NOMO-1 (cell line): ENCODE data around the gene CHMP3.
"Not testable (repeated sequence)": the region's sequence is repeated elsewhere in the genome, so short reads cannot be mapped to it uniquely, and the experiment has no call there.

Source experiments
- DNase-seq, 2 experiments: peaks; one replicate each; lab custom pipeline; 2025; ENCODE audit not compliant: unreplicated experiment in 2 of 2; lab: John Stamatoyannopoulos, UW

Gene CHMP3

DNA sequence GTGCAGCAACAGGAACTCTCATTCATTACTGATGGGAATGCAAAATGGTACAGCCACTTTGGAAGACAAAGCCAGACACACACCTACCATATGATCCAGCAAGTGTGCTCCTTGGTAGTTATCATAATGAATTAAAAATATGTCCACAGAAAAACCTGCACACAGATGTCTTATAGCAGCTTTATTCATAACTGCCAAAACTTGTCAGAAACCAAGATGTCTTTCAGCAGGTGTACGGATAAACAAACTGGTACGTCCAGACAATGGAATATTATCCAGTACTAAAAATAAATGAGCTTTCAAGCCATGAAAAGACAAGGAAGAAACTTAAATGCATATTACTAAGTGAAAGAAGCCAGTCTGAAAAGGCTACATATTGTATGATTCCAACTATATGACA lies 50.4 kb downstream of the CHMP3 start:
- DNase-seq, result no peak

DNA sequence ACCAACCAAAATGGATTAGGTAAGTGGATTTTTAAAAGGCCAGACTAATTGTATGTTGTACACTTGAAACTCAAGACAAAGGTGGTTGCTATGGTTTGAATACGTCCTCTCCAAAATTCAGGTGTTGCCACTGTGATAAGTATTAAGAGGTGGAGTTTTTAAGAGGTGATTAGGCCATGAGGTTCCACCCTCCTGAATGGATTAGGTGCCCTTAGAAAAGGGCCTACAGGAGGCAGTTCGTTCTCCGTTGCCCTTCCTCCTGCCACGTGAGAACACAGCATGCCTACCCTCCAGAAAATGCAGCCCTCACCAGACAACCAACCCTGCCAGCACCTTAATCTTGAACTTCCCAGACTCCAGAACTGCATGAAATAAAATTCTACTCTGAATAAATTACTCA lies 51.2 kb downstream of the CHMP3 start:
- DNase-seq, result no peak

DNA sequence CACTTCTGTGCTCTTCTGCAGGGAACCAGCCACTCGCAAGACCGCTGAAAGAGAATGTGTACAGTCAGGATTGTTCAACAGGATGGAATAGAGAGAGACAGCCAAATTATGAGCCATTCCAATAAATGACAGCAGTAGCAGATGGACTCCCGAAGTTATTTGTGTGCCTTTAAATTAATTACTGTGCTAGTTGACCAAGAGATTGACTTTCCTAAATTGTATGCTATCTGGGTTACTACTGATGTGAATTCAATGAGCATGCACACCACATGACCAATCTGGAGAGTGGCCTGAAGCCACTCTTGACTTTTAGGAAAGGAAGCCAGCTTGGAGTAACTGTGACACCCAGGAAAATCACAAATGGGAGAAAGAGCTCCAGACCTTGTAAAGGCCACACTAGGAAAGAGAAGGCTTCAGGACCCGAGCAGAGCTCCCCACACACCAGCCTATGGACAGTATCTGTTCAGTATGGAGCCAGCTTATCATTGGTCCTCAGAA lies 52.8 kb downstream of the CHMP3 start:
- DNase-seq, result no peak

DNA sequence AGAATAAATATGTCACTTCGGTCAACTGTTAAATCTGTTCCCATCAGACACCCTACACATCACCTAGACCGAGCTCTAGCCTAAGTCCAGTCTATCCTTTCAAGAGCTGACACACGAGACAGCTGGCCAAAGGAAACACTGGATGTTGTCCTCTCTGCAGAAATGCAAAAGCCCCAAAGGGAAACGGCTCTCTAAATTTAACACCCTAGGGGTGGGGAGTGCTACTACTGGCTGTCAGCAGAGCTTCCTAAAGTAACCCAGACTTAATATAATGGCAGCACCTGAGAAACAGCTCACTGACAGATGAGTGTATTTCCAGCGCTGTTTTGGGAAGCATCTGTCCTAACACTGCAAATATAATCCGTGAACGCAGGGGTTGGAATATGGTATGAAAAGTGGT lies 55.6 kb downstream of the CHMP3 start:
- DNase-seq, result no peak

DNA sequence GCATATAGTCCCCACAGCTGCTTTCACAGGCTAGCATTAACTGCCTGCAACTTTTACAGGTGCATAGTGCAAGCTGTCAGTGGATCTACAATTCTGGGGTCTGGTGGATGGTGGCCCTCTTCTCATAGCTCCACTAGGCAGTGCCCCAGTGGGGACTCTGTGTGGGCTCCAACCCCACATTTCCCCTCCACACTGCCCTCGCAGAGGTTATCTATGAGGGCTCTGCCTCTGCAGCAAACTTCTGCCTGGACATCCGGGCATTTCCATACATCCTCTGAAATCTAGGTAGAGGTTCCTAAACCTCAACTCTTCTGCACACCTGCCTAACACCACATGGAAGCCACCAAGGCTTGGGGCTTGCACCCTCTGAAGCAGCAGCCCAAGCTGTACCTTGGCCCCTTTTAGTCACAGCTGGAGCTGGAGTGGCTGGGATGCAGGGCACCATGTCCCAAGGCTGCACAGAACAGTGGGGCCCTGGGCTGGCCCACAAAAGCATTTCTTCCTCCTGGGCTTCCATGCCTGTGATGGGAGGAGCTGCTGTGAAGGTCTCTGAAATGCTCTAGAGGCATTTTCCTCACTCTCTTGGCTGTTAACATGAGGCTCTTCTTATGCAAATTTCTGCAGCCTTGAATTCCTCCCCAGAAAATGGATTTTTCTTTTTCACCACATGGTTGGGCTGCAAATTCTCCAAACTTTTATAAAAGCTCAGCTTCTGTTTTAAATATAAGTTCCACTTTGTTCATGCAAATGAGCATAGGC lies 62.7 kb downstream of the CHMP3 start:
- no peak for DNase-seq

DNA sequence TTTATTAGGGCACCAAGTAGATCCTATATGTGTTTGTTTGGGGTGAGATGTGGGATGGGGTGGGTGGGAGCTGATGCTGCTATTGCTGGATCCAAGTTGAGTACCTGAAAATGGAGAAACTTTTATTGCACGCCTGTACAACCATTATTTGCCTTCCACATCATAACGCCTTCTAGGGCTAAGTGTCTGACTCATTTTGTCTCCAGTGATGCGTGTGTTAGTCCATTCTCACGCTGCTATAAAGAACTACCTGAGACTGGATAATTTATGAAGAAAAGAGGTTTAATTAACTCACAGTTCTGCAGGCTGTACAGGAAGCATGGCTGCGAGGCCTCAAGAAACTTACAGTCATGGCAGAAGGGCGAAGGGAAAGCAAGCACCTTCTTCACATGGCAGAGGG lies 63.9 kb downstream of the CHMP3 start:
- no peak for DNase-seq

DNA sequence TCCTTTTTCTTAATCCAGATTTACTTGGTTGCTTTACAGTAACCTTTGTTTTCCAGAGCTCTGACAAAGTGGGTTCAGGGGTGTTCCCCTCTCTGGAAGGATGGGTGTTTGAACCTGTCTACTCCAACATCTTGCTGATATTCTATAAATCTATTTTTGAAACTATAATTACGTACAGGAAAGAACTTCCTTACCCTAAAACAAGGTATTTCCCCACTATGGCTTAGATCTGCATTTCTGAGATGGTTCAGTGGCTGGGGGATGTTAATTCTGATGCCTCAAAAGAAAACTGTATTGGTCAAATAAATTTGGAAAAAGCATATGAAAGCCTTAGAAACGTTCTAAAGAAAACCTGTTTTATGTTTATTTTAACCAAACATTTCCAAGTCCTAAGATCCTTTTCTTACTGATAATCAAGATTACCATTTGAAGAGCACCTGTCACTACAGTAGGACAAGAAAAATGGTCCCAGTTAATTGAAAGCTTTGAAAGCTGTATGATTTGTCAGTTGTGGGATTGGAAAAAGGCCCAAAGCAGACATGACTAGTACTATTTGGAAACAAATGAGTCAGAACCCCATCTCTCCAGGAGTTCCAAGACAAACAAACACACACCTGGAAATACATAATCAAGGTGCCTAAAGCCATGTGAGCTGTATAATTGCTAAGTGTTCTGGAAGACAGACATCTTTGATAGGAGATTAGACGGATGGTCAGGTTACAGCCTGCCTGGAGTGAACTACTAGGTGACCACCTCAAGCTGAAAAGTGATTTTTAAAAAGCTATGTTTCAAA lies 64.6 kb downstream of the CHMP3 start:
- DNase-seq, result no peak

DNA sequence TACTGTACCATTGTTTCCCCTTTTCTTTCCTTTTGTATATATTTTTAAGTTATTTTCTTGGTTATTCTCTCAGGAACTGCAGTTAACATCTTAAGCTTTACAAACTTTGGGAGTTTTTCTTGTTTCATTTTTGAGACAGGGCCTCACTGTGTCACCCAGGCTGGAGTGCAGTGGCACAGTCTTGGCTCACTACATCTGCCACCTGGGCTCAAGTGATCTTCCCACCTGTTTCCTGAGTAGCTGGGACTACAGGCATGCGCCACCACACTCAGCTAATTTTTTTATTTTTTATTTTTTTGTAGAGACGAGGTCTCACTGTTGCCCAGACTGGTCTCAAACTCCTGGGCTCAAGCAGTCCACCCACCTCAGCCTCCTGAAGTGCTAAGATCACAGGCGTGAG lies 66.9 kb downstream of the CHMP3 start:
- not testable (repeated sequence) for DNase-seq

DNA sequence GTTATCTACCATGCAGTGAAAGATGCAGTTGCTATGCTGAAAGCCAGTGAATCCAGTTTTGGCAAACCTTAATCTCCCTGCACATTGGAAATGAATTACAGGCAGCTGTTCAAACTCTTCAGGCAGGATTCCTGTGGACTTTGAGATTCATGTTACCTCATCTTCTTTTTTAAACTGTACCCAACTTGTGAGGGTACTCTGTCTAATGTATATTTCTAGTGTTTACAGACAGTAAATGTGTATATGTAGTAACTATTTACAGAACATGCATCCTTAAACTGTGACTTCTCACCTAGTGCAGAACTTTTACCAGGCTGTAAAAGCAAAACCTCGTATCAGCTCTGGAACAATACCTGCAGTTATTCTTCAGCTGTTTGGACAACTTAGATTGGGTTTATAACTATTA lies 71.2 kb downstream of the CHMP3 start:
- DNase-seq, result no peak

DNA sequence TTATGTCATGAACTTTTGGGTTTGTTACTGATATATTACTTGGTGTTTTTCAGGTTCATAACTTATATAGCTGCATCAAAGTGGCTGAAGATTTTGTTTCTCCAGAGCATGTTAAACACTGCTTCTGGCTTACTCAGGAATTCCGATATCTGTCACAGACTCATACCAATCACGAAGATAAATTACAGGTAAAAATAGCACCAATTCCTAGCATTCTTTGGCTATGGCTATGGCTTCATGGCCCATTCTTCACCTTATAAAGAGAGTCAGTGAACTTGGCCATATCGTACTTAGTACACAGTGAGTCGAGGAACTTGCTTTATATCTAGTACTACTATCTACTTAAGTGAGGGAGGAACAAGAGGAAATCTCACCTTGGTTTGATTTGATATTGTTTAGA lies 72.2 kb downstream of the CHMP3 start:
- DNase-seq, result no peak

DNA sequence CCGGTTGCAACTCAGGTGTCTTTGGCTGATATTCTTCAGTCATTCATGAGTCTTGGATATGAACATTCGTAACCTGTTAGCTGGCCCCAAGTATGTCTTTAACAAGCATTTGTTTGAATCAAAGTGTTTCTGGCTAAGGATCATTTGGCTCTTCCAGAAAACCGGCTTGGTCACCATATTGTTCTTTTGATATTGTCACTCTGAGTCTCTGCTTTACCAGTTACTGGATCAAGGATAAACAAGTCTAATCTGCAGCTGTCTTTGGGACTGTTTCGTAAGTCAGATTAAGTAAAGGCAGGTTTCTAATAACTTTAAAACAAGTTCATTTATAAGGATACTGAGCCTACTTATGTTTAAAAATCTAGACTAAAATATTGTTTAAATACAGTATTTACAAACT lies 73.0 kb downstream of the CHMP3 start:
- no peak for DNase-seq

DNA sequence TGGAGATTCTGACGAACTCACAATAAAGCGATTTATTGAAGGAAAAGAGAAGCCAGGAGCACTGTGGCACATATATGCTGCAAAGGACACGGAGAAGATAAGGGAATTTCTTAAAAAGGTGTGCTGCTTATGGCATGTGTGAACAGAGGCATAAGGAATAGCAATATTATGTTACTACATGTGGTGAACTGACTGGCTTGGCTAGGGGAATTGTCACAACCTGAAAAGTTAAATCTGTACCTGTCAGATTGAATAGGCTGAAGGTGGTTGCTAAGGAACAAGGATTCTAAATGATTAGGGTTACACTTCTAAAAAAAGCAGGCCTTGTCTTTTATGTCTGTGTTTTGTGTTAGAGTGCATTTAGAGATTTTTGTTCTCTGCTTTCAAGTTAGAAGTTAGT lies 73.7 kb downstream of the CHMP3 start:
- DNase-seq, result no peak

DNA sequence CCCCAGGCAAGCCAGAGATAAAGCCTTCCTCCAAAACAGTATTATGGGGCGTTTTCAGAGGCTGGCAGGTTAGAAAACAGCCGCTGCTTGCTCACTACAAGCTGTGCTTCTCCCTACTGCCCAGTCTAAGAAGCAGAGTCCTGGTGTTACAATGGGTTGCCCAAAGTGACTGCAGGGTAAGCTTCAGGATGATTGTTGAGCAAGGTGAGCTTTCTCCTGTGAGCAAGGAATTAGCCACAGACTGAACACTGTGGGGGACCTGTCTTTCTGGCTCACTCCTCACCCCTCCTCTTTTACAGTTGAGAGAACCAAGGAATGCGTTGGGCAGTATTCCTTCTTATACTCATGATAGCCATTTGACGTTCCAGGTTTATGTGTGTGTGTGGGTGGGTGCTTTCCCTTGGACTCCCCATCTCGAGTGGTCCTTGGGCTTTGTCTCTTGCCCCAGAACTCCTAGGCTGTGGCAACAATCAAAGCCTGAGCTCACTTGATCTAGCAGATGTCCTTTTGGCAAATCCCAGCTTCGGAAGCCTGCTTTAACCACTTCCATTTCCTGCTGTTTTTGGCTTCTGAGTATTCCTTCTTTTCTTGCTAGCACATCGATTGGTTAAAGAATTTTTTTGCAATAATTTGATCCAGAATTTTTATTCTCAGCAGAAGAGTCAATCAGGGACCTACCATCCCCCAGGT lies 74.5 kb downstream of the CHMP3 start:
- DNase-seq, result no peak

DNA sequence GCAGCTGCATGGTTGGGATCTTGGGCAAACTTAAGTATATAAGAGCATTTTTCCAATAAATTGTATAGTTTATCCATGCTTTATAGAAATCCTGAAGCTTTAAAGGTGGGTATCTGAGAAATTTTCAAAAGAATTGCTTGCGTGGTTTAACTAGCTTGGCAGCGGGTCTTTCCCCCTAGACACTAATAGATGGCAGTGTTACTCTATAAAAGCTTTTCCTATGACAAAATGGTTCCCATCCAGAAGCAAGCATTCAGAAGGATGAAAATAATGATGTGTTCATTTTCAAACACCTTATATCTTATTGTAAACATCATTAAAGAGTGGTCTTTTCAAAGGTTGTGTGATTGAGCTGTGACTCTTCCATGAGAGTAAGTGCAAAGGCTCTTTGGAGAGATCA lies 76.2 kb downstream of the CHMP3 start:
- no peak for DNase-seq

DNA sequence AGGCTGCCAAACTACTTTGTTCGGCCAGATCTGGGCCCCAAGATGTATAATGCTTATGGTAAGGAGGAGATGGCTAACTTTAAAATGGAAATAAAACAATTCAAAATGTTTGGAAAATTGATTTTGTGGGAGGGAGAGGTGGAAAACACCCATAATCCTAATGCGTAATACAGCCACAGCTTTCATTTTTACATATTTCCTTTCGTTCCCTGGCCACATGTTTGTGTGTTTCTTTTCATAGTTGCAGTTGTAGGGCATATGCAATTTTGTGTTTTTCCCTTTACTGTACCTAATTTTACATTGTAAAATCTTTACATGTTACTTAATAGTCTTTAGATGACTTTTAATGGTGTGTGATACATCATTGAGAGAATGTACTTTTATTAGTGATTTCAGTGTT lies 77.4 kb downstream of the CHMP3 start:
- DNase-seq, result no peak

DNA sequence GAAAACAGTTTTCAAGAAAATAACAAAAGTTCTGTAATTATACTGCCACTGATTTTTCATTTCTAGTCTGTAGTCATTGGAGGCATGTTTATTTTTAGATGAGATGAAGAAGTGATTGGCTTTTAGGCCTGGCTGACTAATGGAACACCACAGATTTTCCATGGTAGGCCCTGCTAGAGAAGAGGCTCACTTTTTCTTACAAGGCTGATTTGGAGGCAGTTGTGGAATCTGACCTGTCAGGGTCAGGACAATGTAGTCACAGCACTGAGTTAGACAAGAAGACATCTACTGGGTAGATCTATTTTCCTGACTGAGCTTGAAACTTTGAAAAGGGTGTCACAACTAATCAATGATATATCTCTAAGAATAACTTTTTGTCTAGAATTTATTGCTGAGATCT lies 78.1 kb downstream of the CHMP3 start:
- no peak for DNase-seq

DNA sequence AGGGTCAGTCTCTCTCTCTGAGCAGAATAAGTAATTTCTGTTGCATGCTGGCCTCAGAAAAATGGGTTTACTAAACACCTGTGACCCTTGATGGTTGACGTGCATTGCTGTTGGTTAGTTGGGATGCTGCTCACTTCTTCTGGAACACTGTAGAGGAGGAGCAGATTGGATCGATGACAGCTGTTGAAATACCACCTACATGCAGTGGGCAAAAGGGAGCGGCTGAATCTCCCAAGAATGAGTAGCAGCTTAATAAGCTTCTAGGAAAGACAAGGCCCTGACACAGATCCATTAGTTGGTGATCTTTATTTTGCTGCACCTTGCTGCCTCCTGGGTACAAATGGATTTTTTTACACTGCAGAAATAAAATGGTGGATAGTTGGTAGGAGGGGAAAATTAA lies 78.9 kb downstream of the CHMP3 start:
- DNase-seq, result no peak

DNA sequence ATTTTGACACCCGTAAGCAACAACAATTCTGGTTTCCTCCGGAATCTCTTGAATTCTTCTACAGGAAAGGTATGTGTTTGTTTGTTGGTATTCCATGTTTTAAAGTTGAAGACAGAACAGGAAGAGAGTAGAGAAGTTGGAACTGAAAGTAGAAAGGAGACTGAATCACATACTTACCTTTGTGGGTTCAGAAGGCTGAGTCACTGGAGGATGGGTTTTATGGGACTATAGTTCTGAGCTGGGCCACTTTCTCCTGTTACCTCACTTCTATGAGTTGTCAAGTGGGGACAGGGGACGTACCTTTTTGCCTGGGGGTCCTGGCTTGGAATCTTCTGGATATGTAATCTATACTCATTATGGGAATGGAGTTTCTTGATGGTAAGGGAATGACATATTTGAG lies 81.2 kb downstream of the CHMP3 start:
- no peak for DNase-seq

DNA sequence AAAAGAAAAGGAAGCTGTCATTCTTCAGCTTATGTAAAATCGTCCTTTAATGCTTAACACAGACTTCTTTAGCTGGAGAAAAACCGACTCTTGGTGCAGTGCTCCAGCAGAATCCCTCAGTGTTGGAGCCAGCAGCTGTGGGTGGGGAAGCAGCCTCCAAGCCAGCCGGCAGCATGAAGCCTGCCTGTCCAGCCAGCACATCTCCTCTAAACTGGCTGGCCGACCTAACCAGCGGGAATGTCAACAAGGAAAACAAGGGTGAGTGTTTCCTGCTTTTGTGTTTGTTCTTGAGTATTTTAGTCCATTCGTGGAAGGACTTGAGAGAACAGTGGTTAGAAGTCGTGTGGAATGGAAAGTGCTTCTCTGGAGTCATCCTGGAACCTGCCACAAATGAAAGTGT lies 83.1 kb downstream of the CHMP3 start:
- no peak for DNase-seq

DNA sequence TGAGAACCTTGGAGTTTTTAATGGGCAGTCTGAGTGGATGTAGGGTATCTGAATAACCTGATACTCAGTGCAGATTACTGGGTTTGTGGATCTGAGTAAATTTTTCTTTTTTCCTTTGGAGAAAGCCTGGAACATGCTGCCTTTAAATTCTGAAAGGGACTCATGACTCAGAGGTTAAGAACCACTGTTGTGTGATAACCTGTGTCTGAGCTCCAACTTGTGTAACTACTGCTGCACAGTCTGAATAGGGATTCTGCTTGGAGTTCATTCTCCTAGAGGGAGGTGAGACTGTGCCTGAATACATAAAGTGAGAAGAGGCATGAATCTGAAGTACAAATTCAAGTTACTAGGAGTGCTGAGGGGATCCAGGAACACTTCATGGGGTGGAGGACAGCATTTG lies 85.9 kb downstream of the CHMP3 start:
- DNase-seq, result no peak

DNA sequence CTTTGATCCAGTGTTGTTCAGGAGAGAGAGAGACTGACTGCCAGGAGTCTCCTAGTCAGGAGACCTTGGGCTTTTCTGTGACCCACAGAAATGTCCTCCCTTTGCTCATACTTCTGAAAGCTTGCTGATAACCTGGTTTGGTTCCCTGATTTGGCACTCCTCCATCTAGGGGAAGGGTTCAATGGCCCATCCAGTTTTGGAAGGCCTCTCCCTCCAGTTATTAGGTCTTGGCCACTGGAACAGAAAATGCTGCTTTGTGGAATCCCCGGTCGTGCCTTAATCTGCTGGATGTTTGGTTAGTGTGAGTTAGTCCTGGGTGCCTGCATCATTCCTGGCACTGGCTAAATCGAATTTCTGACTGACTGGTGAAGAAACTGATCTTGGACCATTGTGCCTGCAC lies 86.3 kb downstream of the CHMP3 start:
- no peak for DNase-seq

DNA sequence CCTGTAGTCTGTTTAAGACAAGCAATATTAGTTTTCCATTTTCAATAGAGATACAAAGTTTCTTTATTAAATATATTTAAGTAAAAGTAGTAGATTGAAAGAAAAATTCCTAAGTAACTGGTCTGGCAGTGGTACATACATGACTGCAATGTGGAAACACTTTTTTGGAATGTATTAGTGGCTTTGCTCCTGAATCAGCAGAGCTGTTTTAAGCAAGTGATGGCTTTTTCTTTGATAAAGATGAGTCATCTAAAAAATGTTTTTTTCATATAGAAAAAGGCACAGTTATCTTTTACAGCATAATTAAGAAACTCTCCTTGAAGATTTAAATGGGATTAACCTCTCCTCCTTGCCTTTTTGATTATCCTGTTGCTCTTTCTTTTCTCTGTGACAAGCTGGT lies 87.2 kb downstream of the CHMP3 start:
- no peak for DNase-seq
